DMS53 treated with DMSO at 0.1 percent for 48 hours (cell line): ENCODE results near the gene KIF23.
A peak's percentile ranks its signal among the peaks of the same experiment; 100 is the strongest.

Experiments
- DNase-seq: peaks from one replicate; lab custom pipeline; 2025; ENCODE audit not compliant: unreplicated experiment; lab: John Stamatoyannopoulos, UW

Gene KIF23

DNA sequence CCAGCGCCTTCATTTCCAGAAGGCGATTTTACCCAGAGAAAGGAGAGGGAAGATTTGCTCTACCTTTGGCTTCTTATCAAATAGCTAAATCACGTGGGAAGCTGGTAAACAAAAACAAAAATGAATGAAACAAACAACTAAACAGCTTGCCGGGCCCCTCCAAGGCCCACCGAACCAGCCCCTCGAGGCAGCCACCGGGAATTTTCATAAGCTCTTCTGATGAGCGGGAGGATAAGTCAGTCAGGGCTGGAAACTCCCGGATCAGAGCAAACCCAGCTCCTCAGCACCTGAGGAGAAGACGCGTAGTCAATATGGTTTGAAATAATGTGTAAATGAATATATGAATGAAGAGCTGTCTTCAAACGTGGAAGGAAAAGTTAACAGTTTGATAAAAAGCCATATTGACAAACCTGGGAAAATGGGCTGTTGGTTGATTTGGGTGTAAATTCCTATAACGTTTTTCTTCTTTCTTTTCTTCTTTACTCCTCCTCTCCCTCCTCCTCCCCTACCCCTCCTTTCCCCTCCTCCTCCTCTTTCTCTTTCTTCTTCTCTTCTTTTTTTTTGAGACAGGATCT is 49.1 kb downstream of the KIF23 start:
- DNase-seq: no peak

DNA sequence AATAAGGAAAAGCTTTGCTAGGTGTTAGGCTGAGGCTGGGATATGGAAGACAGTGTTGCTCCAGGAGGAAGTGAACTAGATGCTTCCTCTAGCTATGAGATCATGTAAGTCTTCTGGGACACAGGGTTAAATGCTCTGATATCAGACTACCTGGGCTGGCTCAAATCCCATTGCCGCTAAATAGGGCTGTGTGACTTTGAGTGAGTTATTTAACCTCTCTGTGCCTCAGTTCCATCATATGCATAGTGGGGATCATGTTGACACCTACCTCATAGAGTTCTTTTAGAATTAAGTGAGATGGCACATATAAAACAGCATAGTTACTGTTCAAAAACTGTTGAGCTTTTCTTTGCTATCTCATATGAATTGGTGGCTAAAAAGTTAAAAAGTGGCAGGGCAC is 51.1 kb downstream of the KIF23 start:
- DNase-seq: no peak

DNA sequence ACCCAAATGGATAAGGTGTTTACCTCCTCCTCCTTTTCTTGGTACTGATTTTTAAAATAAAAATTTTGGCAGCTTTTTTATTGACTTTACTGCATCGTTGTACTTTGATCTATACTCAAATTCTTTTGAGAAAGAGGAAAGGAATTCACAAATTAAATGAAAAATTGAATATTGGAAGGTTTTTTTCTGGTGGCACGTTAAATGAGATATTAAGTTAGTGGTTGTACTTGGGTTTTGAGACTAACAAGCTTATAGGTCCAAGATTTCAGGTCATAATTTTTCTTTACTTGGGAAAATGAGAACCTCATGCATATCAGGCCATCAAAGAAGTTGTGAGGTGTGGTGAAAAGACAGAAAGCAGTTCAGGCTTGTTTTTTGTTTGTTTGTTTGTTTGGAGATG is 52.6 kb downstream of the KIF23 start:
- DNase-seq: no peak

DNA sequence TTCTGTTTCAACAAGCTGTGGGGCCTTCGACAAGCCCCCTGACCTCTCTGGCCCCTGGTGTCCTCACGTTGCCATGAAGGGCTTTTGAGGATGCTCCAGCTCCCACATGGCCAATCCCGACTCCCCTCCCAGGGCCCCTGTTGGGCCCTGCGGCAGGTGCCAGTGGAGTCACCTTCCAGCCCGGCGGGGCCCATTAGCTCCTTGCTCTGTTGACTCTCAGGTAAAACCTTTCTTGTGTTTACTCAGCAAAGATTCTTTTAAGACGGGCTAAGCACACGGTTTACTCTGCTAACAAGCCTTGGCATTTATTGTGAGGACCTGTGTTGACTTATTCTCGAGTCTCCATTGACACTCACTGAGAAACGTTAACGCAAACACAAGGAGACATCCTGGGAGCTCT is 53.5 kb downstream of the KIF23 start:
- DNase-seq: peak; percentile 40

DNA sequence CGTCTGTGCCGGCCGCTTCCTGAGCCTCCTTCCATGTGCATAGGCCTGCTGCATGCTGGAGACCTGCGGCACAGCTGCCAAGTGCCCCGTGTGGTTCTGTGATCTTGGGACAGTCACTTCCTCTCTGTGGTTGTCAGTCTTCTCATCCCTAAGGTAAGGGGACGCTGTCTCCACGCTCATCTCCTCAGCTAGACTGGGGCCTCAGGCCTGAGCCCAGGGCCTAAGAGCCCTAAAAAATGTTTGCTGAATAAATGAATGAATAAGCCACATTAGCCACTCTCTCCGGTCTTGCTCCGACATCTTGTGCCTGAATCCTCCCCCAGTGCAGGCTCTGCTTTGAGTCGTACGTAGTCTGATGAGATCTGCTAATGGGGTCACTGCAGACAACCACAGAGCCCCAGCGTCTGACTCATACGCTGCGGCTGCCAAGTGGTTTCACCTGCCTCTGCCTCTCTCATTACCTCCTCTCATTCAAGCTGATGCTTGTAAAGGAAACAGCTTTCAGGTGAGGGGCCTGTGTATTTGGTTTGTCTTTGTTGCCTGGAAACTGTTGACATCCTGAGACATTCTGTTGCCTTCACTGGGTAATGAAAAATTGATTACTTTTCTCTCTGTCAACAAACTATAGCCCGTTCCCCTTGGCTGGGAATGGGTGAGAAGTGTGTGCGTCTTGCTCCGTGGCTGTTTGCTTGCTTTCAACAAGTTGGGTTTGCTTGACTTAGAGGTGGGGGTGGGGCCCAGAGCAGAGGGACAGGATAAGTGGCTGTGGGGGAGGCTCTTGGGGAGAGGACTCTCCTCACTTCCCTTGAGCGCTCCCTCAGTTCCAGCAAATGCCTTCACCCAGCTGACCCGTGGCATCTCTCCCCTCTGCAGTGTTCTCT is 54.3 kb downstream of the KIF23 start:
- peak; percentile 93 for DNase-seq

DNA sequence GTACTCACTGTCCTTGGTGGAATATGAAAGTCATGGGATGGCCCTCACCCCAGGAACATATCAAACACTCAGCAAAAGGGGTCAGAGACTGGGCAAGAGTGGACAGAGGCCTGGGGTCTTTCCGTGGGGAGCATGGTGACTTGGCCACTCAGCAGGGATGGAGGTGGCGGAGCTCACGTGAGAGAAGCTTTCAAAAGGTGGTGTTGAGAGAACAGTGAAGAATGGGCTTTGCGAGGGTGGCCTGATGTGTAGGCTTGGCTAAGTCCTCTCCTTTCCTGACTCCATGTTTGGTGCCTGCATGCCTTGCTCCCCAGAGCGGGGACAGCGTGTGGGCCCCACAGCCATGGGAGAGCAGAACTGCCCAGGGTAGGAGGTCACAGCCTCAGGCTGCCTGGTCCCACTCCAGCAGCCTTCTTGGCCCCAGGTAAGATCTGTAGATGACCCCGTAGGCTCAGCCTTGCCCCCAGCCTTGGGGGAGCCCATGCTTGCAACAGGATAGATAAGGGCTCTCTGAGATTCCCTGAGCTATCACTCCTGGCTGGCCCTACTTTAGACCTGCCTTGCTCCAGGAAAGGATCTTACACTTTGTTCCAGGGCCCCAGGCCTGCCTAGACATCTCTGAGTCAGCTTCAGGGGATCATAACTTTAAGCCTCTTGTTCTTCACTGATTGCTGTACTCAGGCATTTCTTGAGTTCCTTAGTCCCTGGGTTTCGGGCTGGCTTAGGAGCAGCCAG is 55.5 kb downstream of the KIF23 start:
- no peak for DNase-seq

DNA sequence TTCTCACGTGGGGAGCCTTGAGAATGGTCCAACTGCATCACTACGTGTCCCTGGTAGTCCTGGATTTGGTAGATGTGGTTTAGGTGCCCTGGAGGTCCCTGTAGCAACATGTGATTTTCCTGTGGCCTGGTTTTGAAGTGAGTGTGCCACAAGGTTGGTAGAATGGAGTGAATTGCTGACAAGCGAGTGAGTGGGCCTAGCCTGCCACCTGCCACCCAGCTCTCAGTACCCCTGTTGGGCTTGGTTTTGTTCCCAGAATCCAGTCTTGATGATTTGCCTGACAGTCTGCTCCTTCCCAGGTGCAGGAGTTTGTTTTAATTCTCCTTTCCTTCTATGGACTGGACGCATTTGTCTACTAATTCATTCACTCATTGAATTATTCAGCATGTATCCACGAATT is 57.9 kb downstream of the KIF23 start:
- DNase-seq: no peak

DNA sequence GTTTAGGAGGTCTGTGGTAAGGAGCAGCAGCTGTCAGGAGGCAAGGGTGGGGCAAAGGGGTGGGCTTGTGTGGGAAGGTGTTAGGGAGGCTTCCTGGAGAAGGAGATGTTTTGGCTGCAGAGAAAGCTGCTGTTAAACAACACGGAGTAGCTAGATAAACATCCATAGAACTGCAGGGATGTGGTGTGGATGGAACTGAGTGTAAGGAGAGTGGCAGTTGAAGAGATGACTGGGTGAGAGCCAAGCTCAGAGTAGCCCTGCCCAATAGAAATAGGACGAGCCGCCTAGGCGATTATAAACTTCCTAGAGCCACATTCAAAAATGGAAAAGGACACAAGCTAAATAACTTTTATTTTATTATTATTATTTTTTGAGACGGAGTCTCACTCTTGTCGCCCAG is 58.4 kb downstream of the KIF23 start:
- DNase-seq: no peak

DNA sequence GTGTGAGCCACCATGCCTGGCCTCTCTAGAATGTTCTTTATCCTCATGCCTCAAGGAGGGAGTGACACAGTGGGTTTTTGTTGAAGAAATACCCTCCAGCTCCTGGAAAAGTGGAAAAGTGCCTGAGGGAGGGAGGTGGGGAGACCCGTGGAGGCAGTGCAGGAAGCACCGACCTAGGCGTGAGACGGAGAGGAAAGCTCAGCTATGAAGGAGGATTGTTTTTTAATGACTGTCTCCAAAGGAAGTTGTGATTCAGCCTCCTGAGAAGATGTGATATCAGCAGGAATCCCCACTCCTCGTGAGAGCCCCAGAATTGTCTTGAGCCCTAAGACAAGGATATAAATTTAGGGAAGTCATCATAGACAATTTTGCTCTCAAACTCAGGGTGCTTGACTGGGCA is 60.1 kb downstream of the KIF23 start:
- no peak for DNase-seq

DNA sequence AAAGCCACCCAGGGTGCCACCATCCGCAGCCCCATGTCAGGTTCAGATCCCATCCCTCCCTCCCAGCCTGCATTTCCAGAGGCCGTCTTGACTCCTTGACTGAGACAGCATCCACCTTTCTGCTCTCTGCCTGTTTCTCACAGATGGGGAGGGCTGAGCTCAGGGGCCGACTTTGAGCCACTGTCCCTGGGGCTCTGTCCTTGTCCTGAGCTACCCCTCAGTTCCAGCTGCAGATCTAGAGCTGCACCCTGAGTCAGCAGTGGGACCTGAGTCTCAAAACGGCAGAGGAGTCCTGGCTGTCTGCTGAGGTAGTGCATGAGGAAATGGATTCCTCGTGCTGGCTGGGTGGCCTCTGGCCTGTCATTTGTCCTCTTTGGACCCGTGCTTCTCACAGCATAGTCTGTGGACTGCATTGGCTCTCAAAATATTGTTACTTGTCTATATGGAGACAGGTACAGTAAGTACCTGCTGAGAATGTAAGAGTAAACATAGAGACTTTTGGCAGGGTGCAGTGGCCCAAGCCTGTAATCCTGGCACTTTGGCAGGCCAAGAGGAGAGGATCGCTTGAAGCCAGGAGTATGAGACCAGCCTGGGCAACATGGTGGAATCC is 60.8 kb downstream of the KIF23 start:
- DNase-seq: no peak

DNA sequence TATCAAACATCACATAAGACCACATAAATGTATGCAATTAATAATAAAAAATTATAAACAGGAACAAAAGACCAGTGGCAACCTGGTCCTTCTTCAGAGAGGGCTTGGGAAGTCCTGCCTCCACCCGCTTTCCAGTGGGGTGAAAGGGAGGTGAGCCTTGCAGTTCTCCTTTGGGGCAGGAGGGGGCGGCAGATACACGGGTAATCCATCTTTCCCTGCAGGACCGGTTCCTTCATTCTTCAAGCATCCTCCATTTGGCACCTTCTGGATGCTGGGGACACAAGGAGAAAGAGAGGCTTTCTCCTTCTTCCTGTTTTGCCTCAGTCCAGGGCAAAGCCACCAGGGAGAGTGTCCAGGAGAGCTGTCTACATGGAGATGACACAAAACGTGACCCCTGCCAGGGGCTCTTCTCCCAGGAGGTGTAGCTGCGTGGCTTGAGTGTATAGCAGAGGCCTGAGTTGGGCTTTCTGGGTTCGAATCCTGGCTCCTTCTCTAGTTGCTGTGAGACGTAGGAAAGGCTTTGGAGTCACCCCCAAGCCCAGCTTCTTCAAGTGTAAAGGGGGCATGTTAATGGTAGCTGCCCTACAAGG is 61.7 kb downstream of the KIF23 start:
- peak; percentile 52 for DNase-seq

DNA sequence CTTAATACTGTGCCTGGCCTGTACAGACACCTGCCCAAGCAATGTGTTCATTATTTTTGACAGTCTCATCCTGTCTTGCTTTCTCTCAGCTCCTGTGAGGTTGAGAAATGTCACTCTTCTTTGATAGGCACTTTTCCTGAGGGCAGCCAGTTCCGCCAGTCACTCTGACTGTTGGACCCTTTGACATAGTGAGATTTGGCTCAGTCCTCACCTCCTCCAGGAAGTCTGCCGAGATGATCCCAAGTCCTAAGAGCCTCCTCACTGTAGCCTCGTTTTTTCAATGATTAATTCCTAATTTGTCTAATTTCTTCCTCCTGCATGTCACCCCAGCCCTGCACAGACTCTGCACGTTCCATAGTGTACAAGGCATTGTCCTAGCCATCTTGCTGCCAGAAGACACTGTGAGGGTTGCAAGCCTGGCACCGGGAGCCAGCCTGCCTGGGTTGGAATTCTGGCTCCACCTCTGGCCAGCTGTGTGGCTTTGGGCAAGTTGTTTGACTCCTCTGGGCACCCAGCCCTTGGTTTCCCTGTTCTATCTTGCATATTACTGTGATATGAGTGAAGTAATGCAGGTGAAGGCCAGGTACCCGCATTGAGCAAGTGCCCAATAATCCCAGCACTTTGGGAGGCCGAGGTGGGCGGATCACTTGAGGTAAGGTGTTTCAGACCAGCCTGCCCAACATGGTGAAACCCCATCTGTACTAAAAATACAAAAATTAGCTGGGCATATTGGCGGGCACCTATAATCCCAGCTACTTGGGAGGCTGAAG is 62.7 kb downstream of the KIF23 start:
- no peak for DNase-seq

DNA sequence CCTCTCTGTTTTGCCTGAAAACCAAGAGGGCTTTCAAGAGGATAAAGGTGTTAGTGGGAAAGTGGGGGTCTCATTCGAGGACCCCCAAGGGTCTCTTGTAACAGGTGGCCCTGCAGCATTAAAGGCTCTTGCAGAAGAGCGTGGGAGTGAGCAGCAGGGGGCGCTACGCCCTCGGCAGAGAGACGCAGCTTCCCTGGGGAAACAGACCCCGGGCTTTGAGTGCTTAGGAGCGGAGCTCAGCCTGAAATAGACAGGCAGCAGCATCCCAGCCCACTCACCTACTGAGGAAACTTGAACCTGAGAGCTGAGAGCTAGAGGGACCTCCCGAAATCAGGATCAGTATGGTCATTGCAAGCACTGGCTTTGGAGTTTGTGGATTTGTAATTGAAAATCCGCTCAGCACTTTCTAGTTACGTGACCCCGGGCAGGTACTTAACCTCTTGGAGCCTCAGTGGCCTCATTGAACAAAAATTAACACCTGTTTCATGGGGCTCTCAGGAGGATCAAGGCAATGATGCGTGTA is 64.2 kb downstream of the KIF23 start:
- peak; percentile 59 for DNase-seq

DNA sequence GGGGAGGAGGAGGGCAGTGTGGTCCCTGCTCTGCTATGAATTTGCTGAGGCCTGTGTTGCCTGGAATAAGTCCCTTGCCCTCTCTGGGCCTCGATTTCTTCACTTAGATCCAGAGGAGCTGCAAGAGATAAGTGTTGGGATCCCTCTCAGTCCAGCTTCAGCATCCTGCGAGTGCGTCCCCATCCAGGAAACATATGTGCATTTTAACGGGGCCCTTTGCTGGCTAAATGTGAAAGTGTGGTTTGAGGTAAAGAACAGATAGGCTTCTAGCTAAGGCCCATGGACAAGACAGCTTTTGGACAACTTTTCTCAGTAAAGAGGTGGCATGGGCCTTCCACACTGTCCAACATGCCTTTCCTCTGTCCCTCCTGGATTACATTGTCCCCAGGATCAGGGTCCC is 64.9 kb downstream of the KIF23 start:
- no peak for DNase-seq

DNA sequence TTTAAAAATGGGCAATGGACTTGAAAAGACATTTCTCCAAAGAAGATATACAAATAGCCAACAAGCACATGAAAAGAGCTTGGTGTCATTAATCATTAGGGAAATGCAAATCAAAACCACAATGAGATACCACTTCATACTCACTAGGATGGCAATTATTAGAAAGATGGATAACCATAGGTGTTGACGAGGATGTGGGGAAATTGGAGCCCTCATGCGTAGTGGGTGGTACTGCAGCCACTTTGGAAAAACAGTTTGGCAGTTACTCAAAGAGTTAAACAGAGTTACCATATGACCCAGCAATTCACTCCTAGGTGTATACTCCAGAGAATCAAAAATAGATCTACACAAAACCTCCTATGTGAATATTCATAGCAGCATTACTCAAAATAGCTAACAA is 65.8 kb downstream of the KIF23 start:
- no peak for DNase-seq

DNA sequence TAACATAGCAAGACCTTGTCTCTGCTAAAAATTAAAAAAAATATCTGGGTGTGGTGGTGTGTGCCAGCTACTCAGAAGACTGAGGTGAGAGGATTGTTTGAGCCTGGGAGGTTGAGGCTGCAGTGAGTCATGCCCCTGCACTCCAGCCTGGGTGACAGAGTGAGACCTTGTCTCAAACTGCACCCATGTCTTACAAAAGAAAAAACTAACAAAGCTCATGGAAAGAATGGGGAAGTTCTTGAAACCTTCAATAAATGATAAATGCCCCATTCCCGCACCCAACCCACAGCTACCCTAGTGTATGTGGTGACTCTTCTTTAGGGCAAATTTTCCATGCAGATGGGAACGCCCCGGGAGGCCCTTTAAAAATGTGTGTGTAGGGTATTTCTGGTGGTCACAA is 66.8 kb downstream of the KIF23 start:
- DNase-seq: no peak

DNA sequence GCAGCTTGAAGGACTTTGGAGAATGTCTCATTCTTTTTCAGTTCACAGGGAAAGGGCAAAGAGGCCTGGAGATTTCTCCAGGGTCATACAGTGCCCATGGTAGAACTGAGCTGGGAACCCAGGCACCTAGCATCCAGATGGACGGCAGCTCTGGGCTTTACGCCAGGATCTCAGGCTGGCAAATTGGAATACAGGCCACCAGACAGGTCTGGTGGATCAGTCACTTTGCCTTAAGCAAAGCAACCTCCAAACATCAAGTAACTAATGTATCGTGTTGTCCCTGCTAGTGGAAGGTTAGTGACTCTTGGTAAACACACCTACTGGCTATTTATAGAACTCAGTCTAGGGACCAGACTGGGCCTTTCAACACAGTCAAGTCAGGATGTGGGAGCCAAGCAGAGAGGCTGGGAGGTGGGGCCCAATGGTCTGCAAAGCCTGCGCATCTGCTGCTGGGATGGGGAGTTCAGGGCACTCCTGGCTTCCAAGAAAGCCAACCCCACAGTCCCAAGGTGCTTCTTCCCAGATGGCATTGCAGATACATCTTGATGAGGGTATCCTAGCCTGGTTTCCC is 68.6 kb downstream of the KIF23 start:
- peak; percentile 65 for DNase-seq

DNA sequence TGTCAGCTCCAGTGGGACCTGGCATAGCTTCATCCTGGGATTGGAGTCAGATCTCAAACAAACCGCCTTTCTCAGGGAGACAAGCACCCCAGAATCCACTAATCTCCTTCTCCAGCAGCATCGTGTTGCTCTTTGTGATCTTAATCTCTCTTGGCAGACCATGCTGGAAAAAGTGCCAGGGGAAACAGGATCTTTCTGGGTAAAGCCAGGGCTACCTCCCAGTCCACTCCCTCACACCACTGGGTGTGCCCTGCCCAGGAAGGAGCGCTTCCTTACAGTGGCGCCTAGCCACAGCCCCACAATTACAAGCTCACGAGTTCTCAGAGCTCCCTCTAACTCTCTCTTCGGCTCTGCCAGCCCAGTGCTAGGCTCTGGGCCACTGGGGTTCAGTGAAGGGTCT is 70.7 kb downstream of the KIF23 start:
- DNase-seq: no peak

DNA sequence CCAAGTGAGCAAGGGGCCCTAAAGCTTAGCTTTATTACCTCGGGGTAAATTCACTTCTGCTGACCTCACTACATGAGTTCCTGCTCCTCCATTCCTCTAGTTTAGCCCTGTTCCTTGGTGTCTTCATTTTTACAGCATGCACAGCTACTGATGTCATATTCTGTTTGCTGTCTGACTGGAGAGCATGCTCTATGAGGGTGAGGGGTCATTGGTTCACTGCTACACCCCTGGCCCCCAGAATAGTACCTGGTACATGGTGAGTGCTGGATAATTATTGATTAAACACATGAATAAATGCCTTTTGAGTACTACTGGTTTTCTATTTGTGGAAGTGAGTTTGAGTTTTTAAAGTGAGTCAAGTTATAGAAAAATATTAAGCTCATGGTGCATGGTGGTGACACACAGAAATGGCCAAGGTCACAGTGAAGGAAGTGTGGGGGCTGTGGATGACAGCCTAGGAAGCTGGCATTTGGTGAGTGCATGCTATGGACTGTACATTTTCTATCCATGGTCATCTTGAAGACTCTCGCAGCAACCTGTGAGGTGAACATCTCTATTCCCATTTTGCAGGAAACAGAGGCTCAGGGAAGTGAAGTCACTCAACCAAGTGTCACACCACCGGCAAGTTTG is 72.4 kb downstream of the KIF23 start:
- no peak for DNase-seq
